ENCODE data around the gene MAPK13.
"Not testable (repeated sequence)": the region's sequence is repeated elsewhere in the genome, so short reads cannot be mapped to it uniquely, and the experiment has no call there.

MAPK13 gene

GRCh38 chr6:36129941-36130666, at the start of gene MAPK13:
Gene MAPK13, plus strand, starts transcription at chr6:36130513. Its CDS starts 70 bp downstream, at chr6:36130583.
- no peak for DNase-seq

GRCh38 chr6:36082318-36082717, 48.0 kb upstream of the MAPK13 start:
- DNase-seq = no peak

DNA sequence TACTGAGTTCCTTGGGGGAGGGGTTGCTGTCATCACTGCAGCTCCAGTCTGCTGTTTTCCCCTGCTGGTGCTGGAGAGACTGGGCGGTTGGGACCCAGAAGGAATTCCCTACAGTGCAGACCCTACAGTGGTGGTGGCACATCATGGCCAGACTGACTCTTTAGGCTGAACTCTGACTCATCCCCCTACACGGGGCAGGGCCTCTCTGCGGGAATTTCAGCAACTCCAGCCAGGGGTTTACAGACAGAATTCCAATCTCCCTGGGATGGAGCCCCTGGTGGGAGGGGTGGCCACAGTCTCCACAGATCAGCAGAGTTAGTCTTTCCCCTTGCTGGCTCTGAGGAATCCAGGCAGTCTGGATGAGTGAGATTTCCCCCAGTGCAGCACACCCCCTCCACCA, 46.9 kb upstream of the MAPK13 start:
- no peak for DNase-seq

DNA sequence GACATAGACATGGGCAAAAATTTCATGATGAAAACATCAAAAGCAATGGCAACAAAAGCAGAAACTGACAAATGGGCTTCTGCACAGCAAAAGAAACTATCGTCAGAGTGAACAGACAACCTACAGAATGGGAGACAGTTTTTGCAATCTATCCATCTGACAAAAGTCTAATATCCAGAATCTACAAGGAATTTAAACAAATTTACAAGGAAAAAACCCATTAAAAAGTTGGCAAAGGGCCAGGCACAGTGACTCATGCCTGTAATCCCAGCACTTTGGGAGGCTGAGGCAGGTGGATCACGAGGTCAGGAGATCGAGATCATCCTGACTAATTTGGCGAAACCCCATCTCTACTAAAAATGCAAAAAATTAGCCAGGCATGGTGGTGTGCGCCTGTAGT, 42.1 kb upstream of the MAPK13 start:
- DNase-seq = not testable (repeated sequence)

DNA sequence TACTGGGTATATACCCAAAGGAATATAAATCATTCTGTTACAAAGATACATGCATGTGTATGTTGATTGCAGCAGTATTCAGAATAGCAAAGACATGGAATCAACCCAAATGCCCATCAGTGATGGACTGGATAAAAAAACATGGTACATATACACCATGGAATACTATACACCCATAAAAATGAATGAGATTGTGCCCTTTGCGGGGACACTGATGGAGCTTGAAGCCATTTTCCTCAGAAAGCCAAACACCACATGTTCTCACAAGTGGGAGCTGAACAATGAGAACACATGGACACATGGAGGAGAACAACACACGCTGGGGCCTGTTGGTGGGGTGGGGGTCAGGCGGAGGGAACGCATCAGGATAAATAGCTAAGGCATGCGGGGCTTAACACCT, 41.3 kb upstream of the MAPK13 start:
- no peak for DNase-seq

GRCh38 chr6:36094238-36094637, 36.1 kb upstream of the MAPK13 start:
- DNase-seq = no peak

GRCh38 chr6:36094753-36095496, 35.4 kb upstream of the MAPK13 start:
- peak; percentile 25 for DNase-seq

- DNase-seq = no peak
Measured at GRCh38 chr6:36095497-36096391, 34.6 kb upstream of the MAPK13 start.

- DNase-seq = no peak
Measured at GRCh38 chr6:36098253-36098919, 31.9 kb upstream of the MAPK13 start.

GRCh38 chr6:36098920-36099647, 31.2 kb upstream of the MAPK13 start:
- no peak for DNase-seq

DNA sequence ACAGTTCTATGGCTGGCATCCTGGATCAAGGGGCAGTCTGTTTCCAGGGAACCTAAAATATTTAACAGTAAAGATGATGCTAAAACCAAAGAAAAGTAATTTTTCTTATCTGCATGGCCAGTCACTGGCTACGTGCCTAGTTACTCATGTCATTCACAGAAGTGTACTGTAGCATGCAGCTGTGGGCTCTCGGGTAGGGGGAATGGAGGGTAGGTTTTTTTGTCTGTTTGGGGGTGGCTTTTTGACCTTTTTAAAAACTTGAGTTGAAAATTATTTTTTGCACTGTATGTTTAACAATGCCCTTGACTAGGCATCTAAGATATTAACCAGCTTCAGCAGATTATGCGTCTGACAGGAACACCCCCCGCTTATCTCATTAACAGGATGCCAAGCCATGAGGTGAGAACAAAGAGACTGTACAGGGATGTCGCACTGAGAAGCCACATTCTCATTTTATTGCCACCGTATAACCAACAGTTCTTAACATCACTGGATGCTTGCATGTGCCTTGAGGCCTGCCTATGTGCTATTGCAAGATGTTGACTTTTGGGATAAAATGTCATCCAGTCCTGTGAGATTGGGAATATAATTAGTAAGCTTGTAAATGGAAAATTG, 30.3 kb upstream of the MAPK13 start:
- DNase-seq = no peak

GRCh38 chr6:36101691-36102090, 28.6 kb upstream of the MAPK13 start:
- no peak for DNase-seq

- DNase-seq = no peak
Measured at GRCh38 chr6:36102853-36103252, 27.5 kb upstream of the MAPK13 start.

- no peak for DNase-seq
Measured at GRCh38 chr6:36104836-36105235, 25.5 kb upstream of the MAPK13 start.

- DNase-seq = no peak
Measured at GRCh38 chr6:36109092-36109491, 21.2 kb upstream of the MAPK13 start.

GRCh38 chr6:36110050-36110449, 20.3 kb upstream of the MAPK13 start:
- no peak for DNase-seq

DNA sequence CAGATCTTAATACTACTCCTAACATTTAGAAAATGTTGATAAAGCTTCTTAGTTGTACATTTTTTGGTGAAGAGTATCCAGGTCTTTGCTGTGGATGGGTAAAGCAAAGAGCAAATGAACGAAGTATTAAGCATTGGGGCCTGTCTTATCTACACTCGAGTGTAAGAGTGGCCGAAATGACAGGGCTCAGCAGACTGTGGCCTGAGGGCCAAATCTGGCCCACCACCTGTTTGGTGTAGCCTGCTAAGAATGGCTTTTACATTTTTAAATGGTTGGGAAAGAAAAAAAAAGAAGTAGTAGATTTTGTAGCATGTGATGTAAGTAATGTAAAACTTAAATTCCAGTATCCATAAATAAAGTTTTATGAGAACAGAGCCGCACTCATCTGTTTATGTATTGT, 19.4 kb upstream of the MAPK13 start:
- DNase-seq = no peak

- DNase-seq = no peak
Measured at GRCh38 chr6:36111526-36111925, 18.8 kb upstream of the MAPK13 start.

- no peak for DNase-seq
Measured at GRCh38 chr6:36113049-36113448, 17.3 kb upstream of the MAPK13 start.

DNA sequence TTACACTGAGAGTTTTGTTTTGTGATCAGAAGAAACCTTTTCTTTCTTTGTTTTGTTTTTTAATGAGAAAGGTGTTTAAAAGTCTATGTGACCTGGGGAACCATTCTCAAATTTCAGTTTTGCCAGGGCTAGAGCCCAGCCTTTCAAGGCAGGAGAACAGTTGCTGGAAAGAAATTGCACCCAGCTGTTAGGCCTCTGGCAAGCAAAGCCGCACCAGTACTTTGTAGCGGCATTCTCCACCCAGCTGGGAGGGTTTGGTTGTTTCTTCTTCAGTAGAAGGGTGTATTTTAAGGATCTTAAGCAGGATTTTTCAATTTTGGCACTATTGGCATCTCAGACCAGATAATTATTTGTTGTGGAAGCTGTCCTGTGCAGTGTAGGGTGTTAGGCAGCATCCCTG, 16.6 kb upstream of the MAPK13 start:
- DNase-seq = no peak

GRCh38 chr6:36114798-36115408, 15.4 kb upstream of the MAPK13 start:
- DNase-seq = no peak
